NCI-H128 (cell line): ENCODE data around the gene PRPF40A.

Source experiments
- DNase-seq: peaks from one replicate; lab custom pipeline; 2025; ENCODE audit not compliant: unreplicated experiment; lab: John Stamatoyannopoulos, UW

Gene PRPF40A

DNA sequence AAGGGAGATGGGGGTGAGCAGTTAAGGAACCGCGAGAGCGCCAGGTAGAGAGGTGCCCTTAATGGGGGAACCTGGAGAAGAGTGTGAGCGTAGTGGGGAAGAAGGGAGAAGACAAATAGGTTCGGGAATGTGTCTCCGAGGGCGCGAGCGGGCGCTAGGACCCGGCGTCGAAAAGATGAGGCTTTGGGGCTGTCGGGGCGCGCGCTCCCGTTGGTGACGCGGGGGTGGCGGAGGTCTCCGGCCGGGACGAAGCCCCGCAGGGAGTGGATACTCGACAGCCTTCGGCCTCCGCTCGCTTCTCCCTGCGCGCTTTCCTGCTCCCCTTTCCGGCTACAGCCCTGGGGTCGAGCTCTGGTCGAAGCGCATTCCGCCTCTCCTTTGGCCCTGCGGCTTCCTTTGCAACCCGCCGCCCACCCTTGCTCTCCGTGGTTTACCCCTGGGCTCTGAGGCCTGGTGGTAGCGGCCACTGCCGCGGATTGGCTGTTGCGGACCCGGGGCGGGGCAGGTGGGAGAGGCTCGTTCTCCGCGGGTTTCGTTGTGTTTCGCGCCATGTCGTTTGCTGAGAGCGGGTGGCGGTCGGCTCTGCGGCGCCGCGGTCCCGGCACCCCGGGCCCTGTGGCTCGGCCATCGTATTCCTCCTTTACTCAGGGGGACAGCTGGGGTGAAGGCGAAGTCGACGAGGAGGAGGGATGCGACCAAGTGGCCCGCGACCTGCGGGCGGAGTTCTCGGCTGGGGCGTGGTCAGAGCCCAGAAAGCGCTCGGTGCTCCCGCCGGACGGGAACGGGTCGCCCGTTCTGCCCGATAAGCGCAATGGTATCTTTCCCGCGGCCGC lies 1.0 kb upstream of the PRPF40A start, which contains the start of gene ARL6IP6:
Gene ARL6IP6 (plus strand): TSS at position 545 of the 833 bp plus-strand sequence. CDS start 5 bp downstream, at position 550.
- DNase-seq = peak; percentile 84

DNA sequence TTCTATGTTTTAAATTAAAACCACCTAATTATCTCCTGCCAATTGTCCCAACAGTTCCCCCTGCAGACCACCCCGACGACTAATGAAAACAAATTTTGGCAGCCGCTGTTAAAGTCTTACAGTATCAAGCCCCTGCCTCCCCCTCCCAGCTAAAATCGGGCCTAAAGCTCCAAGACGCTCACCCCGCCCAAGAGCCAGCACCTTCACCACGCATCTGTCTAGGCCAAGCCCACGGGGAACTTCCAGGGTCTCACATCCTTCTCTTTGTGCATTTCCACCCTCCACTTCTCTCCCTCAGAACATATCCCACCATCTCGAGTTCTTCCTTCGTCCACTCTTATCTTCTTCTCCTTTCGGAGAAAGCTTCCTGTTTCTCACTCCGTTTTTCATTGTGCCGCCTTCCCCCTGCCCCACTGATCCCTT lies 445 bp downstream of the PRPF40A start:
- no peak for DNase-seq

DNA sequence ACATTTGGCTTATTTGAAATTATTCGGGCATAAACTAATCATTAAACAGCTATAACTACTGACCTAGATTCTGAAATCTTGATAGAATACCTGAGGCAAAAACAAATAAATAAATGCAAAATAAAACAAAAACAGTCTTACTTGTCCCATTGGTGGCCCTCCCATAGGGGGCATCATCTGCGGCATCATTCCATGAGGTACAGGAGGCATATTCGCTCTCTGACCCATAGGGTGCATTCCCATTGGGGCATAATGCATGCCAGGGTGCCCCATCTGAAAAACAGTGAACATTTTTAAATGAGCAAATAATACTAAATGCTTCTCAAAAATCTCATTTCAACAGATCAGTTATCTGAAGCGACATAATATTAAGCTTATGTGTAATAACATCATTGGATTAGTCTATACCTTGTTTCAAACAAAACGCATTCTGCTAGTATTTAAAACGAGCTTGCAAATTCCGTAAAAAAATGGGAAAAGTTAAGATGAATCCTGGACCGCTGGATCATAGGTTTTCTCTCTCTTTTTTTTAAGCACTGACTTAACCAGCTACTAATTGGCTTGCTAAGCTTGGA lies 1.3 kb downstream of the PRPF40A start:
- DNase-seq = no peak

DNA sequence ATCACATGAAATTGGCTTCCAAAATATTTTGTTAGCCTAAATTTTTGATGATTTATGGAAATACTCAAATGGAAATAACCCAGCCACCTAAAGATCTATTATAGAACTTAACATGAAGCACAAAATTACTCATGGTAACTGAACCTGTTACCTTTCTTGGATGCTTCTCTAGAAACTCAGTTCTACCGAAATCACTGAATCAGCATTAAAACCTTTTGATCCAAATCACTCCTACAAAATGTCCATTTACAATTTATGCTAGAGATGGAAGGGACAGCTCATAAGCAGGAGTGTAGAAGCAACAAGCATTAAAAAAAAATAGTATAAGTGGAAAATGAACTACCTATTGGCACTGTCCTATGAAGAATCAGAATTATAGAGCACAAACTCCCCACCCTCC lies 2.1 kb downstream of the PRPF40A start:
- DNase-seq = no peak

DNA sequence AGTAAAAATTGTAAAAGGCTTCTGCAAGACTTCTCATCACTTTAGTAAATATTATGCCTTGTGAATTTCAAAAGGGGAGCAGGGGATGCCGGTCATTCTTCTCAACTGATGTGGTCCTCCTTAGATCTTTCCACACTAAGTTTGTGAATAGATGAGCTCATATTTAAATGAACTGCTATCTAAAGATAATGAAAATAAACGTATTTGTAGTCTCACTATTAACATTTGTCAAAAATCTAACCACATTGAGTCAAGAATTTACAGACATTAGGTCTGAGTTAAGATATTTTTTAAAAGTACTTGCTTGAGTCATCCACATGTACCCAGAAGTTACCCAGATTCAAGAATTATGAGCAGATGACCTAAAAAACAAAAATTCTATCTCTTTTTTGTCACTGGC lies 6.5 kb downstream of the PRPF40A start:
- no peak for DNase-seq

DNA sequence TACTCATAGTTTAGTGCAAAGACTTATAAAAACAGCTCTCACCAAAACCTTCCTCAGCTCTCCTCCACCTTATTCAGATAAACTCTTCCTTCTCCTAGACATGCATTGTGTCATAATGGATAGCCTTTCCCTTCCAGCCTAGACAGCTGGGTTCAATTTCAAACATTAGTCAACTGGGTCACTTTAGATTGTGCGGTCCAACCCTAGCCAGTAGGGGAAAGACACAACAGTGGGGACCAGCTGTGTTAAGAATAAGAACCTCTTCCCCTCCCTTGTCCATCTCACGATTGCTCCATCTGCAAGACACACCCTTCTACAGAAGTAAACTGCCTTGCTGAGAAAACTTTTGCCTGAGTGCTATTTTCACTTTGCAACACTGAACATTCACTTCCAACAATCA lies 8.5 kb downstream of the PRPF40A start:
- no peak for DNase-seq

DNA sequence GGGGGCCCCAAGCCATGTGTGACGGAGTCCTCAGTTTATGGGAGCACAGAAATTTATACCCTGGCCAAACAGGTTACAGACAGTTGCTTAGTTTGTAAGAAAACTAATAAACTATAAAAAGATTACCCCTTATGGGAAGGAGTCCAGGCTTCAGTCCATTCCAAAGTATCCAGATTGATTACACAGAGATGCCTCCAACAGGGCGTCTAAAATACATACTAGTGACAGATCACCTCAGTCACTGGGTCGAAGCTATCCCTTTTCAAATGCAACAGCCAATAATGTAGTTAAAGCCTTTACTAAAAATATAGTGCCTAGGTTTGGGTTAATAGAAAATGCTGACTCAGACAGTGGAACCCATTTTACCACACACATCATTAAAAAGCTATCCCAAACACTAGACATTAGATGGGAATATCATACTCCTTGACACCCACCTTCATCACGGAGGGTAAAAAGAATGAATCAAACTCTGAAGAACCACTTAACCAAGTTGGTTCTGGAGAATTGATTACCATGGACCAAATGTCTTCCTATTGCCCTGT lies 10.7 kb downstream of the PRPF40A start:
- no peak for DNase-seq

DNA sequence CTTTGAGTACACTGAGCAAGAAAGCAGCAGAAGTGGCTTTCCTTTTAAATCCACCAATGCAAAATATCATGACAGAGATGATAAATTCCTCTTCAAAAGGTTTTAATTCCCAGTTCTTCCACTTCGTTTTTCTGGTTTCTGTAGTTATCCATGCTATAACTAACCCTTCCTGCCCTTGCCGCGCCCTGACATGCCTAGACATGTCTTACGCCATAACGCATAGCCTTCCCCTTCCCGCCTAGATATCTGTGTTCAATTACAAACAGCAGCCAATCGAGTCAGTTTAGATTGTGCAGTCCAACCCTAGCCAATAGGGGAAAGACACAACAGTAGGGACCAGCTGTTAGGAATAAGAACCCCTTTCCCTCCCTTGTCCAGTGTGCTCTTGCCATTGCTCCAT lies 16.1 kb downstream of the PRPF40A start:
- no peak for DNase-seq

DNA sequence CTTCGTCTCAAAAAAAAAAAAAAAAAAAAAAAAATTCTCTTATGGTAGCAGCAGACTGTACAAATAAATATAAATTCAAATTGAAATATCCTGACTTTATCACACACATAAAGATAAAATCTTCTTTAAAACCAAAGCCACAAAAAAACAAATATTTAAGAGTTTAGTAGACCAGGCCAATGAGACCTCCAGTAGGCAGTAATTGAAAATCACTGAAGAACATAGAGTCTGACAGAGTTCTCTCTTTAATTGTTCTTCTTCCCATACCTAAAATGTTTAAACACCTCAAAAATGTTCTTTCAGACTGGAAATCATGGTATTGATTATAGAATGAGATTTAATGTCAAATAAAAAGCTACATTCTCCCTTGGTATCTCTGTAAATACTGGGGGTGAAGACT lies 20.8 kb downstream of the PRPF40A start:
- no peak for DNase-seq

DNA sequence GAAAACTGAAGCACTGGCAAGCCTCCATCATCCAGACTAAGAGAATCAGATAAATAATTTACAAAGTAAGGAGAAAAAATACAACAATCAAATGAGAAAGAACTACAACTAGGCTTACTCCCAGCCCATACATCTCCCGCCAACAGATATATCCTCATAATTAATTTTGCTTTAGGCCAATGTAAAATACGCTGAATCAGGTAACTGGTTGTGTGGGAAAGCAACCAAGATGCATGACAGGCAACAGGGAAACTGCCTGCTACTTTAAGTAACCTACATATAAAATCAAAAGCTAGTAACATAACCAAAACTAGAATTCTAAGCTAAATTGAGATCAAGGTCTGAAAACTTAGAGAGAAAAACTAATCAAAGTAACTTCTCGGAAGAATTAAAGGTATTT lies 21.5 kb downstream of the PRPF40A start:
- no peak for DNase-seq

DNA sequence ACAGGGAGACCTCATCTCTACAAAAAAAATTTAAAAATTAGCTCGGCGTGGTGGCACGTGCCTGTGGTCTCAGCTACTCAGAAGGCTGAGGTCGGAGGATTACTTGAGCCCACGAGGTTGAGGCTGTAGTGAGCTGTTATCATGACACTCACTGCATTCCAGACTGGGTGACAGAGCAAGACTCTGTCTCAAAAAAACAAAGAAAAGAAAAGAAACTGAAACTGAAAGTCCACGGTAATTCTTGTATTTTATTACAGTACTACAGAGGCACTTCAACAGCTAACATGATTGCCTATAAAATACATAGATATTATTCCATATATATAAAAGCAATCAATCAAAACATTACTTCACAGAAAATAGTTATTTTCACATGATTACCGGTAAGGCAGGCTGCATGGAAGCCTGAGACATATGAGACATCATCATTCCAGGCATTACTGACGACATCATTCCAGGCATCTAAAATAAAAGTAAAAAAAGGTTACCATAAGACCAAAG lies 23.1 kb downstream of the PRPF40A start:
- DNase-seq = no peak

DNA sequence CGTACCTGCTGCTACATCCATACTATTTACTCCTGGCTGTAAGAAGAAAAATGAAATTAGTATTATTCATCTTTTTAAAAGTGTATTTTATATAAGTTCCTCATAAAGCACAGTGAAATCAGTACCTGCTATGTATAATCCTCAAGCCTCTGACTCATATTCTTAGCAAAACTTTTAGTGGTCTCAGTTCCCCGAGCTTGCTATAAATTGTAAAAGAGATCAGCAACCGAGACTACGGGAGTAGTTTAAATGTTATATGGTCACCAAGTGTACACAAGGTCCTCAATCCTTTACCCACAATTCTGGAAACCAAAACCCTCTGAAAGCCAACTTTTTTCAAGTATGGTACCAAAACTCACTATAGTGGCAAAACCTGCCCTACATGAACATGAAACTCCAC lies 24.2 kb downstream of the PRPF40A start:
- DNase-seq = no peak

DNA sequence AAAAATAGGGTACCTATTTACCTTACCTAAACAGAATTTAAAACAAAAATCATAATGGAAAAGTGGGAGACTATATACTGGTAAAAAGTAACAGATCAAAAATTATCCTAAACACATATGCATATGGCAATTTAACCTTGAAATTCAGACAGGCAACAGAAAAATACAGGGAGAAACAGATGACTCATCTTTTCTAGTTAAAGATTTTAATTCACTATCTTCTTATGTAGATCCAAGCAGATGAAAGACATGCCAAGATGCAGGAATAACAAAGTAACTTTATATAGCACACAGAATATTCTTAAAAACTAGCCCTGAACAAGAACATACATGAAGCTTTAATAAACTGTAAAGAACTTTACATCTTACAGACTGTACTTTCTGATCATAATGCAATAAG lies 30.9 kb downstream of the PRPF40A start:
- DNase-seq = no peak

DNA sequence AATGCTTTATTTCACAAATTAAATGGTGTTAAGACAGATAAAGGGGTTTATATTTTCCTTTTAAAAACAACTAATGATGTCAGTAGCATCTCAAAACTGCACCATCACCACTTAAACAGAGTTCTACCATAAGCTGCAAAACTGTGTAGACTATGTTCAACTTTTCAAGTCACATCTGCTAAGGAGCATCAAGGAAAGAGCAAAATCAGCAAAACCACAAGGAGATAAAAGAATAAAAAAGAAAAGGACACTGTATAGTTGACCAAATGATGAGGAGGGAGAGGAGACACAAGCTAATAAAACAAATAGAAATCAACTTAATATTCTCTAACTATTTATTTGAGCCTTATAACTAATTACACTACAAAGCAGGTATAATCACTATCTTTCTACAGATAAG lies 33.9 kb downstream of the PRPF40A start:
- DNase-seq = no peak

DNA sequence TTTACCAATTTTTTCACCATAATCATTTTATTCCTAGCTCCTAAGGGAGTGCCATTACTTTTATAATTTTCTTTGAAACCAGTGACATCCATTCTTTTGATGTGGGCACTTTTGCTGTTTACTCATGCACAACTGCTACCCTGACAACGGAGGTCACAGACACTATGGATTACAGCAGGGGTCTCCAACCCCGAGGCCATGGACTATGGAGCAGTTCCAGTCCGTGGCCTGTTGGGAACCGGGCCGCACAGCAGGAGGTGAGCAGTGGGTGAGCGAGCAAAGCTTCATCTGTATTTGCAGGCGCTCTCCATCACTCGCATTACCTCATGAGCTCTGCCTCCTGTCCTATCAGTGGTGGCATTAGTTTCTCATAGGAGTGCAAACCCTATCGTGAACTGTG lies 34.6 kb downstream of the PRPF40A start:
- DNase-seq = no peak

DNA sequence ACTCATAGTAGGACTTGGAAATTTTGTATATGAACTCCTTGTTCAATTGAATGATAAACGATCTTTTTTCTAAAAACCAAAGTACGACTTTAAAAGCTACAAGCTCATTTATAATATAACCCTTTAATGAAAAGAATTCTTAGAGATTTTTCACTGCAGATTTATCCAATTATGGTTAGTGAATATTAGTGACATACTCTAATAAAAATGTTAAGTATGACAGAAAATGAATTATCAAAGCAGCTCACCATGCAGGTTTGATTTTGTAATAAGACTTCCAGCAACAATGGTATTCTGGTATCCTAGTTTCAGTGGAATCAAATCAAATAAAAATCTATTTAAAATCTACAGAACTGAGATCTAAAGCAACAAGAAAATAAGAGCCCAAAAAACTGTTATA lies 38.5 kb downstream of the PRPF40A start:
- no peak for DNase-seq

DNA sequence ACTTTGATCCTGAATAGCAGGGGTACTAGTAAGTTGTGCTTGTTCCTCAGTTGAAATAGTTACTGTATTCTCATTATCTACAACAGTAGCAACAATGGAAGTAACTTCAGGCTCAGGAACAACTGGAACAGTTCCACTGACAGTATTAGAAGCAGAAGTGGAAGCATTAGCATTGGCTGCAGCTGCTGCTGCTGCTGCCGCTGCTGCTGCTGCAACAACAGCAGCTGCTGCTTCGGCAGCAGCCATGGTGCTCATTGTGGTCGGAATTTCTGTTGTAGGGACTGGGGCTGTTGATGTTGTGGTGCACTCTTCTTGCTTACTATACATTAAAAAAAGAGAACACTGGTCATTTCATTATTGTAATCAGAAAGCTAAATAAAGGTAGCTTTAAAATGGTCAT lies 40.8 kb downstream of the PRPF40A start:
- no peak for DNase-seq

DNA sequence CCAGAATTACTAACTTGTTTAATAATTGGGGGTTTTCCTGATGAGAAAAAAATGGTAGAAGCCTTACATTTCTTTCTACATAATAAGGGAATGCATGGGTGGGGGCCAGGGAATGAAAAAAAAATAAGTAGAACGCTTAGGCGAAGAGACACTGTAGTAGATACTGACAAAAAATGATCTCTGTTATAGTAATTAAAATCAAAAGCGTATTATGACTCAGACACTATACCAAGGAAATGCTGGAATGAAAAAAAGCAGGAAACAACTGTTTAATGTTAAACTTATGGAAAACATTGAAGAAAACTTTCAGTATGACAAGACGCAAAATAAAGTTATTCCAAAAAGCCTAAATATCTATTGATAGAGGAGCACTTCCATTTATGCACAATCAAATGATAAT lies 42.9 kb downstream of the PRPF40A start:
- DNase-seq = no peak

DNA sequence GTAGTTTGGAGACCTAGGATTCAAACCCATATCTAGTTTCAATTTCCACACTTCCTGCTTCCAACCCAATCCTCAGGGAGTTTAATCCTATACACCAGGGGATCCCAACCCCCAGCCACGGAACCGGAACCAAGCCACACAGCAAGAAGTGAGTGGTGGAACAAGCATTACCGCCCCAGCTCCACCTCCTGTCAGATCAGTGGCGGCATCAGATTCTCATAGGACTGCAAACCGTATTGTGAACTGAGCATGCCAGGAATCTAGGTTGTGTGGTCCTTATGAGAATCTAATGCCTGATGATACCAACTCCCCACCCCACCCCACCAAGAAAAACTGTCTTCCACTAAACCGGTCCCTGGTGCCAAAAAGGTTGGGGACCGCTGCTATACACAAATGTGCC lies 52.5 kb downstream of the PRPF40A start:
- DNase-seq = no peak

DNA sequence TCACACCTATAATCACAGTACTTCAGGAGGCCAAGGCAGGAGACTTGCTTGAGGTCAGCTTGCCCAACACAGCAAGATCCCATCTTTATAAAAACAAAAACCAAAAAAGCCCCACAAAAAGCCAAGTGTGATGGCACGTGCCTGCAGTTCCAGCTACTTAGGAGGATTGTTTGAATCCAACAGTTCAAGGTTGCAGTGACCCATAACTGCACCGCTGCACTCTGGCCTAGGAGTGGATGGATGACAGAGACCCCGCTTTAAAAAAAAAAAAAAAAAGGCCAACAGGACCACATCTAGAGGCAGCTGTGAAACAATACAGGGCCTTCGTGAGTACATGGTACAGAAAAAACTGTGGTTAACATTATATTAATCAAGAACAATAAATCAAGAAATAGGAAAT lies 56.2 kb downstream of the PRPF40A start:
- DNase-seq = no peak

DNA sequence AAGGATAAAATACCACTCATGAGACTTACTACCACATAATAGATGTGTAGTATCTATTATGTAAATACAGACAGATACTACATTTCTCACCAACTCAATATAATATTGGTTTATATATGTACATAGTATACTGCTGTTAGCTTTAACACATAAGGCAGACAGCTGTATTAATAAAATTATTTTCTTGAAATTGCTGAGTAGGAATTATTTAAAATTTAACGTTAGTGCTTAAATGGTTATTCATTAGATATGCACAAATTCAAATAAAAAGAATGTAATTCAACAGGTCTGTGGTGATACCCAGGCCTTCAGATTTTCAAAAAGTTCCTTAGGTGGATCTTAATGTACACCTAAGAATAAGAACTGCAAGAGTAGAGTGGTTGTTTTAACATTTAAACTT lies 59.0 kb downstream of the PRPF40A start:
- DNase-seq = no peak

DNA sequence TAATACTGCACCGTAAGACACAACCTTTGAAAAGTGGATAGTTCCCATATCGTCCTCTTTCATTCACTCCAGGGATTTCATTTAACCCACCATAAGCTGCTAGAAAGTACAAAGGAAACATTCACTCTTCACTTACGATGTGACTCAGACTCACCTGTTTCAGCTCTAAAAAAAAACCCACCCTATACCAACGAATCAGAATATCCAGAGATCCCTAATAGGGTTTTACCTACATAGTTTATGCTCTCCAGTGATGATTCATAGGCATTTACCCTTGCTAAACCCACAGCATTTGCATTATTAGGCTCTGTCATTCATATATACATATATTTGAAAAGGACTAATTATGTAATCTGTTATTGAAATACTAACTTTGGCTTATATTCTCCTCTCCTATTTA lies 60.2 kb downstream of the PRPF40A start:
- DNase-seq = no peak
